PC-9 (cell line): ENCODE measurements around the gene MLST8.

Experiments used
- EZH2 ChIP-seq: fragments of 200-600 bp; sonication (generic); IDR thresholded peaks from 2 replicates; pipeline ENCODE4 v1.8.0; 2017; ENCODE audit warnings: antibody characterized with exemption, low read depth
- TF ChIP-seq, protein P1 (sequence below): fragments of 200-600 bp; sonication (generic); conservative IDR thresholded peaks from 2 replicates; pipeline ENCODE4 v1.6.1; 2017; ENCODE audit warnings: mixed run types, antibody characterized with exemption, mild to moderate bottlenecking, moderate library complexity

DNA sequence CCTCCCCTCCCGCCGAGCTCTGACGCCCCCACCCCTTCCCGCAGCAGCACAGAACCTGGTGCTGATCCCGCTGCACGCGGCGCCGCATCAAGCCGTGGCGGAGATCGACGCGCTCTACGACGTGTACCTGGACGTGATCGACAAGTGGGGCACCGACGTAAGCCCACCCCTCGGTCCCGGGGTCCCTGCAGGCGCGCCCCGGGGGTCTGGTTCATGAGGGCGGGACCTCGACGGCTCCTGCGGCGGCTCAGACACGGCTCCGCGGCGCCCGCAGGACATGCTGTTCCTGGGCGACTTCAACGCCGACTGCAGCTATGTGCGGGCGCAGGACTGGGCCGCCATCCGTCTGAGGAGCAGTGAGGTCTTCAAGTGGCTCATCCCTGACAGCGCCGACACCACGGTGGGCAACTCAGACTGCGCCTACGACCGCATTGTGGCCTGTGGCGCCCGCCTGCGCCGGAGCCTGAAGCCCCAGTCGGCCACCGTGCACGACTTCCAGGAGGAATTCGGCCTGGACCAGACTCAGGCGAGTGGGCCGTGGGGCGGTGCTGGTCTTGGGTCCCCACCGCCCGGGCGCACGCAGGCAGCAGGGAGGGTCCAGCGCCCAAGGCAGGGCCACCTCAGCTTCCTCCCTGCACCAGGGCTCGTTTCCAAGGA is 32.4 kb downstream of the MLST8 start:
- TF ChIP-seq, protein P1, sequence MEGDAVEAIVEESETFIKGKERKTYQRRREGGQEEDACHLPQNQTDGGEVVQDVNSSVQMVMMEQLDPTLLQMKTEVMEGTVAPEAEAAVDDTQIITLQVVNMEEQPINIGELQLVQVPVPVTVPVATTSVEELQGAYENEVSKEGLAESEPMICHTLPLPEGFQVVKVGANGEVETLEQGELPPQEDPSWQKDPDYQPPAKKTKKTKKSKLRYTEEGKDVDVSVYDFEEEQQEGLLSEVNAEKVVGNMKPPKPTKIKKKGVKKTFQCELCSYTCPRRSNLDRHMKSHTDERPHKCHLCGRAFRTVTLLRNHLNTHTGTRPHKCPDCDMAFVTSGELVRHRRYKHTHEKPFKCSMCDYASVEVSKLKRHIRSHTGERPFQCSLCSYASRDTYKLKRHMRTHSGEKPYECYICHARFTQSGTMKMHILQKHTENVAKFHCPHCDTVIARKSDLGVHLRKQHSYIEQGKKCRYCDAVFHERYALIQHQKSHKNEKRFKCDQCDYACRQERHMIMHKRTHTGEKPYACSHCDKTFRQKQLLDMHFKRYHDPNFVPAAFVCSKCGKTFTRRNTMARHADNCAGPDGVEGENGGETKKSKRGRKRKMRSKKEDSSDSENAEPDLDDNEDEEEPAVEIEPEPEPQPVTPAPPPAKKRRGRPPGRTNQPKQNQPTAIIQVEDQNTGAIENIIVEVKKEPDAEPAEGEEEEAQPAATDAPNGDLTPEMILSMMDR: no peak
- no peak for TF ChIP-seq EZH2
